GM18870 (cell line): ENCODE data around the gene PIGB.
"Not testable (repeated sequence)": the region's sequence is repeated elsewhere in the genome, so short reads cannot be mapped to it uniquely, and the experiment has no call there.

Experiments
- ATAC-seq: cut with Tn5 transposase; IDR thresholded peaks from one replicate; pipeline ENCODE4 v1.9.1; 2021; ENCODE audit warnings: moderate library complexity; ENCODE audit not compliant: unreplicated experiment

Gene PIGB

GRCh38 chr15:55318588-55319494 is at the start of gene PIGB, which contains the start of gene PIGBOS1:
Gene PIGB, plus strand, starts transcription at chr15:55319222. Its CDS starts 29 bp downstream, at chr15:55319251.
Gene PIGBOS1, minus strand, starts transcription at chr15:55319123. Its CDS starts 1,331 bp downstream, at chr15:55317792.
- ATAC-seq, result peak; percentile 71

GRCh38 chr15:55270291-55270690 is 48.7 kb upstream of the PIGB start:
- no peak for ATAC-seq

GRCh38 chr15:55276324-55276723 is 42.7 kb upstream of the PIGB start:
- no peak for ATAC-seq

GRCh38 chr15:55277116-55277564 is 41.9 kb upstream of the PIGB start:
- ATAC-seq, result peak; percentile 54

GRCh38 chr15:55277715-55278114 is 41.3 kb upstream of the PIGB start:
- ATAC-seq, result no peak

- ATAC-seq, result no peak
These were observed 39.8 kb upstream of the PIGB start for GRCh38 chr15:55279100-55279745.

- ATAC-seq, result peak; percentile 84
These were observed 39.2 kb upstream of the PIGB start for GRCh38 chr15:55279746-55280351.

- not testable (repeated sequence) for ATAC-seq
These were observed 38.4 kb upstream of the PIGB start for GRCh38 chr15:55280589-55280988.

GRCh38 chr15:55281517-55282228 is 37.3 kb upstream of the PIGB start:
- no peak for ATAC-seq

GRCh38 chr15:55282284-55282833 is 36.7 kb upstream of the PIGB start:
- ATAC-seq, result no peak

GRCh38 chr15:55283379-55284147 is 35.5 kb upstream of the PIGB start:
- no peak for ATAC-seq

- no peak for ATAC-seq
These were observed 34.6 kb upstream of the PIGB start for GRCh38 chr15:55284426-55284825.

- not testable (repeated sequence) for ATAC-seq
These were observed 32.4 kb upstream of the PIGB start for GRCh38 chr15:55286442-55287189.

- ATAC-seq, result no peak
These were observed 30.9 kb upstream of the PIGB start for GRCh38 chr15:55288006-55288717.

- ATAC-seq, result peak; percentile 26
These were observed 29.8 kb upstream of the PIGB start for GRCh38 chr15:55289011-55289745.

GRCh38 chr15:55289746-55290527 is 29.1 kb upstream of the PIGB start, which contains the start of gene RAB27A:
Gene RAB27A, minus strand, starts transcription at chr15:55289813. Its CDS starts 54,879 bp downstream, at chr15:55234934.
- ATAC-seq, result peak; percentile 44

- peak; percentile 62 for ATAC-seq
These were observed 28.4 kb upstream of the PIGB start for GRCh38 chr15:55290528-55291057.
